ENCODE results near the gene USP13. TPM values are rescaled to one million over a fixed set of nuclear protein-coding genes. Genes with fewer than 3 reads are reported as not detected.

The USP13 gene
- total and polyA plus RNA-seq, 2 experiments from 2014 or later: 9.6 to 22.7 TPM

DNA sequence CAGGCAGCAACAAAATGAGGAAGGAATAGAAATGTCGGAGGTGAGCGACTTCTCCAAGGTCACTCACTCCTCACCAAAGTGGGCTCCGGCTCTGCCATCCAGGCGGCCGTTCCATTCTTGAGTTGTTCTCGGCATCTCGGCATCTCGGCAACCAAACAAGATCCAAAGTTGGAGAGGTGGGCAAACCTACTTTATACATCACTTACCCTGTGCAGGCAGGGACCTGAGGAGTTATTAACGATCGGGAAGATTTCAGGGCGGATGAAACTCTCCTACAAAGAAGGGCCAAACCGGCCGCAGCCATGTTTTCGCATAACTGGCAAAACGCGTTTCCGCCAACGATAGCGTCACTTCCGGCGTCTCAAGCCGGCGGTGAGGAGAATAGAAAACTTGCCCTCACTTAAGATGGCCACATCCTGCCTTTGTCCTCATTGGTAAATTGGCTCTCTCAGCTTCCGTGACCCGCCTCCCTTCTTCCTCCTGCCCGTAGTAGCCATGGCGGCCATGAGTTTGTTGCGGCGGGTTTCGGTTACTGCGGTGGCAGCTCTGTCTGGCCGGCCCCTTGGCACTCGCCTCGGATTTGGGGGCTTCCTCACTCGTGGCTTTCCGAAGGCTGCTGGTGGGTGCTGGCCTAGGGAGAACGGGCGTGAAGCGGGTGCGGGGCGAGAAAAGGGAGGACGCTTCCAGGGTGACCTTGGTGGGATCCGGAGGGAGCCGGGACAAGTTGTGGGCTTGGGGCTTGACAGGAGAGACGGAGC is 48.3 kb upstream of the USP13 start, which contains the start of the genes MRPL47 and NDUFB5:
Gene MRPL47, minus strand, starts transcription at position 318 of the 758 bp plus-strand sequence. Its CDS starts 14 bp downstream, at position 304.
Gene NDUFB5, plus strand, starts transcription at position 474 of the 758 bp plus-strand sequence. Its CDS starts 22 bp downstream, at position 496.
- H3K27me3 Mint-ChIP-seq (ENCODE audit: insufficient read depth, low read depth, poor library complexity): peaks cover 6% of the 10 kb centered on the region
- peaks cover 15% of the 10 kb centered on the region; the same call in 1 of the 2 replicates for H3K36me3 ChIP-seq (ENCODE audit: insufficient read depth)
- H3K79me2 ChIP-seq (replicated peaks; ENCODE audit: insufficient read depth): peaks cover 59% of the 10 kb centered on the region

DNA sequence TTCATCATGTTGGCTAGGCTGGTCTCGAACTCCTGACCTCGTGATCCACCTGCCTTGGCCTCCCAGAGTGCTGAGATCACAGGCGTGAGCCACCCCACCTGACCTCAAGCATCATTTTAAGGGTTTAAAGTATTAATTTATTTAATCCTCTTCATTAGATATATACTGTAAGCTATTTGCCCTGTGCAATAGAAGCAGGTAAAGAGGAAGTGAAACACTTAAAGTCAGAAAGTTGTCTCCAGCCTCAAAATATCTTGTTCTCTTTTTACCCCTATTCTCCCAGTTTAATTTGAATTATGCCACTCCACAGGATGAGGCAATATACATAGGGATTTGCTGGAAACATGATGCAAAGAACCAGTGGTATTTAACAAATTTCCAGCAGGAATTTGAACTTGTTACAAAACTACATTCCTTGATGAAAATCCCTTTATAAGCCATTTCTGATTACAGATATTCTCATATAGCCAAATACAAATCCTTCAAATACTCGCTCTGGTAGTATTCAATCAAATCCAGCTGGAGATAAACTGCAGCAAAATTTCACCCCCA is 46.2 kb upstream of the USP13 start:
- Histone ChIP-seq H3K27me3 (ENCODE audit: insufficient read depth) (no peaks in the 10 kb centered on the region), H3K4me3 (no peak overlapping the region), H3K27ac (ENCODE audit: low read depth) (no peak overlapping the region), H3K4me1 (ENCODE audit: insufficient read depth) (peaks cover 5% of the 10 kb centered on the region; the same call in 1 of the 2 replicates), H3K79me2 (replicated peaks; ENCODE audit: insufficient read depth) (peaks cover 69% of the 10 kb centered on the region), H3K36me3 (ENCODE audit: insufficient read depth) (peaks cover 3% of the 10 kb centered on the region; the same call in 1 of the 2 replicates), H3K9me2 (ENCODE audit: insufficient read depth) (no peaks in the 10 kb centered on the region), H2AFZ (no peak overlapping the region), H4K20me1 (replicated peaks; ENCODE audit: insufficient read depth) (peaks cover 4% of the 10 kb centered on the region; the same call in 1 of the 2 replicates), H3K4me2 (no peak overlapping the region), H3F3A (replicated peaks; ENCODE audit: low read depth) (no peaks in the 10 kb centered on the region)
- H3K4me3 Mint-ChIP-seq: peak overlapping the region; percentile 26; the same call in 1 of the 3 replicates
- H3K9me3 Mint-ChIP-seq: no peaks in the 10 kb centered on the region; the same call in 1 of the 3 replicates
- no peak for TF ChIP-seq STAT1 (IDR thresholded peaks at IDR 0.05; ENCODE audit: unreplicated experiment)
- TF ChIP-seq, protein P1, sequence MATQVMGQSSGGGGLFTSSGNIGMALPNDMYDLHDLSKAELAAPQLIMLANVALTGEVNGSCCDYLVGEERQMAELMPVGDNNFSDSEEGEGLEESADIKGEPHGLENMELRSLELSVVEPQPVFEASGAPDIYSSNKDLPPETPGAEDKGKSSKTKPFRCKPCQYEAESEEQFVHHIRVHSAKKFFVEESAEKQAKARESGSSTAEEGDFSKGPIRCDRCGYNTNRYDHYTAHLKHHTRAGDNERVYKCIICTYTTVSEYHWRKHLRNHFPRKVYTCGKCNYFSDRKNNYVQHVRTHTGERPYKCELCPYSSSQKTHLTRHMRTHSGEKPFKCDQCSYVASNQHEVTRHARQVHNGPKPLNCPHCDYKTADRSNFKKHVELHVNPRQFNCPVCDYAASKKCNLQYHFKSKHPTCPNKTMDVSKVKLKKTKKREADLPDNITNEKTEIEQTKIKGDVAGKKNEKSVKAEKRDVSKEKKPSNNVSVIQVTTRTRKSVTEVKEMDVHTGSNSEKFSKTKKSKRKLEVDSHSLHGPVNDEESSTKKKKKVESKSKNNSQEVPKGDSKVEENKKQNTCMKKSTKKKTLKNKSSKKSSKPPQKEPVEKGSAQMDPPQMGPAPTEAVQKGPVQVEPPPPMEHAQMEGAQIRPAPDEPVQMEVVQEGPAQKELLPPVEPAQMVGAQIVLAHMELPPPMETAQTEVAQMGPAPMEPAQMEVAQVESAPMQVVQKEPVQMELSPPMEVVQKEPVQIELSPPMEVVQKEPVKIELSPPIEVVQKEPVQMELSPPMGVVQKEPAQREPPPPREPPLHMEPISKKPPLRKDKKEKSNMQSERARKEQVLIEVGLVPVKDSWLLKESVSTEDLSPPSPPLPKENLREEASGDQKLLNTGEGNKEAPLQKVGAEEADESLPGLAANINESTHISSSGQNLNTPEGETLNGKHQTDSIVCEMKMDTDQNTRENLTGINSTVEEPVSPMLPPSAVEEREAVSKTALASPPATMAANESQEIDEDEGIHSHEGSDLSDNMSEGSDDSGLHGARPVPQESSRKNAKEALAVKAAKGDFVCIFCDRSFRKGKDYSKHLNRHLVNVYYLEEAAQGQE (IDR thresholded peaks at IDR 0.05; ENCODE audit: unreplicated experiment): no peak
- TF ChIP-seq, protein P2, sequence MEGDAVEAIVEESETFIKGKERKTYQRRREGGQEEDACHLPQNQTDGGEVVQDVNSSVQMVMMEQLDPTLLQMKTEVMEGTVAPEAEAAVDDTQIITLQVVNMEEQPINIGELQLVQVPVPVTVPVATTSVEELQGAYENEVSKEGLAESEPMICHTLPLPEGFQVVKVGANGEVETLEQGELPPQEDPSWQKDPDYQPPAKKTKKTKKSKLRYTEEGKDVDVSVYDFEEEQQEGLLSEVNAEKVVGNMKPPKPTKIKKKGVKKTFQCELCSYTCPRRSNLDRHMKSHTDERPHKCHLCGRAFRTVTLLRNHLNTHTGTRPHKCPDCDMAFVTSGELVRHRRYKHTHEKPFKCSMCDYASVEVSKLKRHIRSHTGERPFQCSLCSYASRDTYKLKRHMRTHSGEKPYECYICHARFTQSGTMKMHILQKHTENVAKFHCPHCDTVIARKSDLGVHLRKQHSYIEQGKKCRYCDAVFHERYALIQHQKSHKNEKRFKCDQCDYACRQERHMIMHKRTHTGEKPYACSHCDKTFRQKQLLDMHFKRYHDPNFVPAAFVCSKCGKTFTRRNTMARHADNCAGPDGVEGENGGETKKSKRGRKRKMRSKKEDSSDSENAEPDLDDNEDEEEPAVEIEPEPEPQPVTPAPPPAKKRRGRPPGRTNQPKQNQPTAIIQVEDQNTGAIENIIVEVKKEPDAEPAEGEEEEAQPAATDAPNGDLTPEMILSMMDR (conservative IDR thresholded peaks at IDR 0.05; ENCODE audit: low read depth in 2 of 2): no peak
- DNase-seq (ENCODE audit: low spot score) (no peak), ATAC-seq (no peak)
- H3K27ac Mint-ChIP-seq: no peak overlapping the region
- H3K27me3 Mint-ChIP-seq (ENCODE audit: insufficient read depth, low read depth, poor library complexity): peaks cover 6% of the 10 kb centered on the region
- H3K36me3 Mint-ChIP-seq (ENCODE audit: low read depth): peaks cover 8% of the 10 kb centered on the region; the same call in 2 of the 3 replicates
- H3K4me1 Mint-ChIP-seq: peaks cover 2% of the 10 kb centered on the region

More for the DNA sequence above, 48.3 kb upstream of the USP13 start, which contains the start of the genes MRPL47 and NDUFB5:
- H3K4me3 Mint-ChIP-seq: peak within 1 kb of the TSS; percentile 99
- Histone ChIP-seq H4K20me1 (replicated peaks; ENCODE audit: insufficient read depth) (peaks cover under 1% of the 10 kb centered on the region), H3F3A (replicated peaks; ENCODE audit: low read depth) (no peaks in the 10 kb centered on the region), H3K4me3 (peak within 1 kb of the TSS; percentile 70), H3K4me2 (peak within 1 kb of the TSS; percentile 81), H3K27ac (ENCODE audit: low read depth) (peak within 1 kb of the TSS; percentile 92), H3K27me3 (ENCODE audit: insufficient read depth) (no peaks in the 10 kb centered on the region), H3K9me2 (ENCODE audit: insufficient read depth) (no peaks in the 10 kb centered on the region), H2AFZ (peak within 1 kb of the TSS; percentile 48; the same call in 1 of the 2 replicates), H3K4me1 (ENCODE audit: insufficient read depth) (peaks cover 5% of the 10 kb centered on the region; the same call in 1 of the 2 replicates)
- peak; percentile 100 for ATAC-seq
- TF ChIP-seq CREB1 (CRISPR knock-in tag; IDR thresholded peaks at IDR 0.05; ENCODE audit: low read depth) (peak; percentile 94), POLR2AphosphoS5 (IDR thresholded peaks at IDR 0.05; ENCODE audit: low read depth) (peak; percentile 87), EZH2 (IDR thresholded peaks at IDR 0.05; ENCODE audit: low read depth, unreplicated experiment) (no peak)
- TF ChIP-seq, protein P2 (conservative IDR thresholded peaks at IDR 0.05; ENCODE audit: low read depth in 2 of 2): no peak
- TF ChIP-seq, protein P3, sequence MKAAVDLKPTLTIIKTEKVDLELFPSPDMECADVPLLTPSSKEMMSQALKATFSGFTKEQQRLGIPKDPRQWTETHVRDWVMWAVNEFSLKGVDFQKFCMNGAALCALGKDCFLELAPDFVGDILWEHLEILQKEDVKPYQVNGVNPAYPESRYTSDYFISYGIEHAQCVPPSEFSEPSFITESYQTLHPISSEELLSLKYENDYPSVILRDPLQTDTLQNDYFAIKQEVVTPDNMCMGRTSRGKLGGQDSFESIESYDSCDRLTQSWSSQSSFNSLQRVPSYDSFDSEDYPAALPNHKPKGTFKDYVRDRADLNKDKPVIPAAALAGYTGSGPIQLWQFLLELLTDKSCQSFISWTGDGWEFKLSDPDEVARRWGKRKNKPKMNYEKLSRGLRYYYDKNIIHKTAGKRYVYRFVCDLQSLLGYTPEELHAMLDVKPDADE (IDR thresholded peaks at IDR 0.05): peak; percentile 93
- H3K27ac Mint-ChIP-seq: peak within 1 kb of the TSS; percentile 100
- peaks cover 2% of the 10 kb centered on the region for H3K4me1 Mint-ChIP-seq
- no peaks in the 10 kb centered on the region; the same call in 1 of the 3 replicates for H3K9me3 Mint-ChIP-seq
- peak; percentile 99 for DNase-seq (ENCODE audit: low spot score)
- H3K36me3 Mint-ChIP-seq (ENCODE audit: low read depth): peaks cover 29% of the 10 kb centered on the region
